ENCODE data around the gene ARL8B. TPM values are rescaled to one million over a fixed set of nuclear protein-coding genes. Genes with fewer than 3 reads are reported as not detected.

The ARL8B gene
- polyA plus RNA-seq, 4 donors = 69.6 to 82.8 (median 82.4) TPM

Other genes starting within 250 kb of the ARL8B start
- gene BHLHE40, start 142.9 kb upstream of the ARL8B start, polyA plus RNA-seq (ENCODE audit: insufficient read length in 4 of 4) = 10 to 100 TPM; 24.8 to 30.2 (median 28.2) TPM
- gene EDEM1, start 65.4 kb downstream of the ARL8B start, polyA plus RNA-seq (ENCODE audit: insufficient read length in 4 of 4) = 10 to 100 TPM; 17.0 to 21.6 (median 19.7) TPM